NT2/D1 (cell line): ENCODE data around the gene NCKIPSD.

ENCODE experiments used
- SUZ12 ChIP-seq: IDR thresholded peaks from 2 replicates; pipeline ENCODE4 v1.6.1; 2011; ENCODE audit not compliant: insufficient read length, insufficient read depth; ENCODE audit errors: extremely low read depth
- YY1 ChIP-seq: IDR thresholded peaks from 2 replicates; pipeline ENCODE4 v1.6.1; 2011; ENCODE audit not compliant: insufficient read length, insufficient read depth
- ZNF274 ChIP-seq: IDR thresholded peaks from 2 replicates; pipeline ENCODE4 v1.6.1; 2011; ENCODE audit warnings: mild to moderate bottlenecking, low read depth, low read length

GRCh38 chr3:48695393-48695753 is 9.7 kb upstream of the NCKIPSD start:
- no peak for TF ChIP-seq YY1
- TF ChIP-seq SUZ12: no peak
- no peak for TF ChIP-seq ZNF274
